SK-N-SH (cell line): ENCODE results near the gene TRIM38.

Source experiments
- CTCF ChIP-seq: fragments of 200-600 bp; sonication (generic); IDR thresholded peaks from 2 replicates; pipeline ENCODE4 v1.6.1; 2017; ENCODE audit warnings: antibody characterized with exemption, mild to moderate bottlenecking, moderate library complexity
- FOXM1 ChIP-seq: IDR thresholded peaks from 2 replicates; pipeline ENCODE4 v1.4.0; 2012; ENCODE audit warnings: low read depth, mild to moderate bottlenecking
- MAX ChIP-seq: IDR thresholded peaks from 2 replicates; pipeline ENCODE4 v1.4.0; 2012; ENCODE audit warnings: low read depth
- RFX5 ChIP-seq: IDR thresholded peaks from 2 replicates; pipeline ENCODE4 v1.6.1; 2012; ENCODE audit warnings: mild to moderate bottlenecking, improper control_type of control experiment, low read length

GRCh38 chr6:25922301-25922700 lies 40.3 kb upstream of the TRIM38 start:
- TF ChIP-seq CTCF (no peak), RFX5 (no peak), FOXM1 (no peak), MAX (no peak)
